HepG2 (cell line): ENCODE measurements around the gene CALHM5. TPM values are rescaled to one million over a fixed set of nuclear protein-coding genes. Genes with fewer than 3 reads are reported as not detected.

ENCODE experiments used
- ATAC-seq: fragments of 200-7000 bp; cut with Tn5 transposase; 3 replicates; pipeline ENCODE4 v1.9.1; 2020; ENCODE audit warnings: mild to moderate bottlenecking, moderate library complexity
- BruUV-seq: library from RNA; stranded (reverse); fragments of 400-500 nt; replicated peaks from 2 replicates; lab custom pipeline; 2021; lab: Mats Ljungman, UMichigan
- CTCF ChIA-PET: fragments of 300-600 bp; formaldehyde crosslinking; extraction: SDS; loops from one replicate; lab custom pipeline; 2021; ENCODE audit warnings: low total read pairs, inconsistent platforms, low intra/inter-chr PET ratio; lab: Yijun Ruan, JAX
- POLR2A ChIA-PET: fragments of 350-600 bp; sonication (Branson Sonifier 250); formaldehyde crosslinking; loops from one replicate; lab custom pipeline; 2020; ENCODE audit warnings: antibody characterized with exemption, inconsistent platforms; lab: Yijun Ruan, JAX
- DNase-seq: peaks from one replicate; pipeline ENCODE4 v3.0.0-alpha.2; 2015; ENCODE audit warnings: low spot score
- FAIRE-seq: peaks from 3 replicates; lab custom pipeline; 2011; peaks lifted over from hg19 to GRCh38; lab: Jason Lieb, UNC
- H2AFZ ChIP-seq: one replicate; pipeline ENCODE4 v1.6.1; 2011; ENCODE audit warnings: low read length, inconsistent platforms
- H3K27ac ChIP-seq: fragments of 300-600 bp; 3 replicates; pipeline ENCODE4 v1.8.0; 2011; ENCODE audit warnings: mixed run types, mild to moderate bottlenecking, mixed read lengths, low read length, inconsistent platforms; ENCODE audit not compliant: insufficient read depth; ENCODE audit errors: extremely low read length
- H3K27me3 ChIP-seq, 2 experiments: fragments of 200-600 bp in 1 of 2; 2 replicates in 1 of 2; 3 replicates in 1 of 2; pipeline versions ENCODE4 v1.6.0 to v1.8.0; 2011; ENCODE audit warnings: low read length in 2 of 2, mild to moderate bottlenecking in 2 of 2, moderate library complexity in 2 of 2, inconsistent platforms in 1 of 2; ENCODE audit not compliant: insufficient read depth in 2 of 2, control insufficient read depth in 1 of 2
- H3K36me3 ChIP-seq, 2 experiments: fragments of 200-600 bp in 1 of 2; replicated peaks in 1 of 2; 2 replicates in 1 of 2; 3 replicates in 1 of 2; pipeline versions ENCODE4 v1.5.1 to v1.8.0; 2011; ENCODE audit warnings: low read length in 2 of 2, inconsistent platforms in 1 of 2; ENCODE audit not compliant: insufficient read depth in 2 of 2, control insufficient read depth in 1 of 2
- H3K4me1 ChIP-seq: 2 replicates; pipeline ENCODE4 v1.5.1; 2012; ENCODE audit warnings: low read length, inconsistent platforms; ENCODE audit not compliant: insufficient read depth
- H3K4me2 ChIP-seq: 2 replicates; pipeline ENCODE4 v1.6.0; 2011; ENCODE audit warnings: low read depth, low read length, inconsistent platforms
- H3K4me3 ChIP-seq, 3 experiments: fragments of 200-600 bp in 1 of 3; sonication (generic), shearing (Covaris generic) in 1 of 3; replicated peaks in 1 of 3; 2 replicates each; pipeline ENCODE4 v1.5.1; 2011 to 2016; ENCODE audit warnings: low read length in 3 of 3, inconsistent platforms in 2 of 3, low read depth in 2 of 3, mild to moderate bottlenecking in 2 of 3, control low read depth in 1 of 3, mixed read lengths in 1 of 3; ENCODE audit not compliant: insufficient read depth in 1 of 3
- H3K79me2 ChIP-seq: one replicate; pipeline ENCODE4 v1.6.1; 2011; ENCODE audit warnings: low read length, inconsistent platforms; ENCODE audit not compliant: insufficient read depth
- H3K9ac ChIP-seq: 2 replicates; pipeline ENCODE4 v1.6.0; 2011; ENCODE audit warnings: mild to moderate bottlenecking, low read depth, low read length, inconsistent platforms; ENCODE audit not compliant: insufficient read depth
- H3K9me3 ChIP-seq: 2 replicates; pipeline ENCODE4 v1.5.1; 2012; ENCODE audit warnings: mild to moderate bottlenecking, low read length
- H4K20me1 ChIP-seq: 2 replicates; pipeline ENCODE4 v1.6.0; 2011; ENCODE audit warnings: inconsistent platforms, mild to moderate bottlenecking, low read length, moderate library complexity; ENCODE audit not compliant: insufficient read depth
- AHDC1 ChIP-seq: sonication (generic); formaldehyde crosslinking; IDR thresholded peaks from 2 replicates; pipeline ENCODE4 v1.5.1; 2020; ENCODE audit warnings: mild to moderate bottlenecking, missing genetic modification reagents, borderline replicate concordance
- AHR ChIP-seq: IDR thresholded peaks from 2 replicates; pipeline ENCODE4 v1.6.1; 2018; ENCODE audit warnings: missing genetic modification reagents, missing compliant biosample characterization
- CHD4 ChIP-seq: fragments of 200-600 bp; sonication (generic); IDR thresholded peaks from 2 replicates; pipeline ENCODE4 v1.7.0; 2017; ENCODE audit warnings: mild to moderate bottlenecking, low read length, borderline replicate concordance
- HDAC2 ChIP-seq: sonication (generic); formaldehyde crosslinking; IDR thresholded peaks from 2 replicates; pipeline ENCODE4 v1.4.0; 2020; ENCODE audit warnings: missing genetic modification reagents
- KLF9 ChIP-seq: IDR thresholded peaks from 2 replicates; pipeline ENCODE4 v1.6.1; 2016; ENCODE audit warnings: low read depth
- NFRKB ChIP-seq: fragments of 450-650 bp; IDR thresholded peaks from 2 replicates; pipeline ENCODE4 v1.6.1; 2017
- SP1 ChIP-seq, 2 experiments: fragments of 450-650 bp in 1 of 2; sonication (generic) in 1 of 2; formaldehyde crosslinking in 1 of 2; IDR thresholded peaks; 2 replicates each; pipeline versions ENCODE4 v1.4.0 to v1.6.1; 2016 to 2020; ENCODE audit warnings: missing genetic modification reagents in 1 of 2
- SP4 ChIP-seq: sonication (generic); formaldehyde crosslinking; IDR thresholded peaks from 2 replicates; pipeline ENCODE4 v1.8.1; 2023; ENCODE audit warnings: mild to moderate bottlenecking, missing genetic modification reagents
- TMF1 ChIP-seq: sonication (generic); formaldehyde crosslinking; IDR thresholded peaks from 2 replicates; pipeline ENCODE4 v1.8.1; 2022; ENCODE audit warnings: low read depth, missing genetic modification reagents
- ZNF615 ChIP-seq: sonication (generic); formaldehyde crosslinking; IDR thresholded peaks from 2 replicates; pipeline ENCODE4 v1.5.0; 2020; ENCODE audit warnings: mild to moderate bottlenecking, missing genetic modification reagents, borderline replicate concordance
- ZSCAN12 ChIP-seq: sonication (generic); formaldehyde crosslinking; IDR thresholded peaks from 2 replicates; pipeline ENCODE4 v1.9.0; 2021; ENCODE audit warnings: mild to moderate bottlenecking, missing genetic modification reagents
- in situ Hi-C: cut with HindIII; loops from 2 replicates; pipeline ENCODE4 v1.10.0; 2017; ENCODE audit warnings: low pct_unique_long_range_greater_than_20kb; ENCODE audit not compliant: extremely low pct_ligation_motif_present
- intact Hi-C: fragments of 100-400 bp; cut with micrococcal nuclease; formaldehyde crosslinking; loops from one replicate; pipeline ENCODE4 v1.10.0; 2022; ENCODE audit not compliant: unreplicated experiment
- polyA plus RNA-seq, 8 experiments: library from polyadenylated mRNA; depleted of rRNA in 3 of 8; stranded (reverse) in 7 of 8; unstranded in 1 of 8; fragments of >200 nt; fragmentation: Illumina TruSeq in 4 of 8; extraction: Trizol in 4 of 8; gene quantifications; 2 replicates each; pipeline versions ENCODE4 v1.2.1 to v1.2.3, GENCODE V29; 2011 to 2016; ENCODE audit warnings: low read depth in 4 of 8, missing spikeins in 1 of 8, mixed read lengths in 1 of 8; ENCODE audit not compliant: insufficient read depth in 1 of 8
- total RNA-seq, 5 experiments: library from RNA; depleted of rRNA; stranded (reverse); fragments of >200 nt; fragmentation: Illumina TruSeq; extraction: Trizol; gene quantifications; 2 replicates each; pipeline ENCODE4 v1.2.3, GENCODE V29; 2016; ENCODE audit warnings: low read depth in 1 of 5
- TF ChIP-seq, protein P1 (sequence below): sonication (generic); formaldehyde crosslinking; IDR thresholded peaks from 2 replicates; pipeline ENCODE4 v1.4.0; 2020; ENCODE audit warnings: missing genetic modification reagents; ENCODE audit errors: not compliant biosample characterization

Gene CALHM5
- total and polyA plus RNA-seq, 2 of the 13 experiments (the other 11 are each of a cell fraction or from before 2014, with no cell fraction given) = not detected

- no peak for FAIRE-seq
- Histone ChIP-seq H3K4me3 (no peak overlapping the region), H2AFZ (no peak overlapping the region), H3K9me3 (no peaks in the 10 kb centered on the region), H3K36me3 (no peaks in the 10 kb centered on the region), H3K9ac (no peak overlapping the region), H3K4me2 (no peak overlapping the region), H3K27ac (no peak overlapping the region), H4K20me1 (no peaks in the 10 kb centered on the region), H3K4me1 (peaks cover 13% of the 10 kb centered on the region), H3K27me3 (peaks cover 0 to 26% of the 10 kb centered on the region in 2 experiments; a peak in 2 of 5 replicates), H3K79me2 (no peaks in the 10 kb centered on the region)
- POLR2A ChIA-PET = no interaction called here
- CTCF ChIA-PET = interaction anchor here (3.5 to 3.9 kb wide), 2 partner anchors 26 to 110 kb away, joined by 25 to 43 read pairs; no protein-coding TSS in a partner anchor
- no TSS peak for BruUV-seq
- no peak for ATAC-seq
- intact Hi-C loops (loop anchor here (10.0 kb wide), 1 partner anchor 310 kb away; no protein-coding TSS in a partner anchor), in situ Hi-C loops (loop anchor here (10.0 kb wide), 1 partner anchor 250 kb away; no protein-coding TSS in a partner anchor)
- no peak for DNase-seq
- no peak for TF ChIP-seq ZNF615
- no peak for TF ChIP-seq KLF9 (CRISPR knock-in tag)
- no peak for TF ChIP-seq NFRKB
- TF ChIP-seq HDAC2 (CRISPR knock-in tag) = no peak
- no peak for TF ChIP-seq TMF1
- TF ChIP-seq, protein P1, sequence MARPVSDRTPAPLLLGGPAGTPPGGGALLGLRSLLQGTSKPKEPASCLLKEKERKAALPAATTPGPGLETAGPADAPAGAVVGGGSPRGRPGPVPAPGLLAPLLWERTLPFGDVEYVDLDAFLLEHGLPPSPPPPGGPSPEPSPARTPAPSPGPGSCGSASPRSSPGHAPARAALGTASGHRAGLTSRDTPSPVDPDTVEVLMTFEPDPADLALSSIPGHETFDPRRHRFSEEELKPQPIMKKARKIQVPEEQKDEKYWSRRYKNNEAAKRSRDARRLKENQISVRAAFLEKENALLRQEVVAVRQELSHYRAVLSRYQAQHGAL (CRISPR knock-in tag) = no peak
- TF ChIP-seq AHR (CRISPR knock-in tag) = no peak
- TF ChIP-seq SP1 (IDR thresholded peaks at IDR 0.05) = no peak
- TF ChIP-seq SP1 (CRISPR knock-in tag; IDR thresholded peaks at IDR 0.05) = no peak
- no peak for TF ChIP-seq SP4 (CRISPR knock-in tag)
- TF ChIP-seq ZSCAN12 (CRISPR knock-in tag) = no peak
- no peak for TF ChIP-seq CHD4
- no peak for TF ChIP-seq AHDC1 (CRISPR knock-in tag)
Observed at GRCh38 chr6:116535109-116535508, 23.7 kb downstream of the CALHM5 start.
